Skeletal muscle satellite cell (primary cell): ENCODE data around the gene NINJ2.

Experiments
- H3K27me3 ChIP-seq: 2 replicates; pipeline ENCODE4 v1.7.0; 2013; ENCODE audit warnings: low read length; ENCODE audit not compliant: control insufficient read depth, insufficient read depth
- H3K36me3 ChIP-seq: 2 replicates; pipeline ENCODE4 v1.7.0; 2013; ENCODE audit warnings: mild to moderate bottlenecking, control low read depth, low read length; ENCODE audit not compliant: insufficient read depth
- H3K4me1 ChIP-seq: 2 replicates; pipeline ENCODE4 v1.7.0; 2013; ENCODE audit warnings: low read length; ENCODE audit not compliant: control insufficient read depth, insufficient read depth
- H3K4me2 ChIP-seq: 2 replicates; pipeline ENCODE4 v1.7.0; 2013; ENCODE audit warnings: mild to moderate bottlenecking, low read length
- H3K4me3 ChIP-seq: 2 replicates; pipeline ENCODE4 v1.7.0; 2013; ENCODE audit warnings: low read length
- H3K9ac ChIP-seq: 2 replicates; pipeline ENCODE4 v1.7.0; 2013; ENCODE audit warnings: mild to moderate bottlenecking, low read depth, low read length, moderate library complexity
- H3K9me3 ChIP-seq: replicated peaks from 2 replicates; pipeline ENCODE4 v1.7.0; 2013; ENCODE audit warnings: mild to moderate bottlenecking, control low read depth, low read length

The NINJ2 gene

DNA sequence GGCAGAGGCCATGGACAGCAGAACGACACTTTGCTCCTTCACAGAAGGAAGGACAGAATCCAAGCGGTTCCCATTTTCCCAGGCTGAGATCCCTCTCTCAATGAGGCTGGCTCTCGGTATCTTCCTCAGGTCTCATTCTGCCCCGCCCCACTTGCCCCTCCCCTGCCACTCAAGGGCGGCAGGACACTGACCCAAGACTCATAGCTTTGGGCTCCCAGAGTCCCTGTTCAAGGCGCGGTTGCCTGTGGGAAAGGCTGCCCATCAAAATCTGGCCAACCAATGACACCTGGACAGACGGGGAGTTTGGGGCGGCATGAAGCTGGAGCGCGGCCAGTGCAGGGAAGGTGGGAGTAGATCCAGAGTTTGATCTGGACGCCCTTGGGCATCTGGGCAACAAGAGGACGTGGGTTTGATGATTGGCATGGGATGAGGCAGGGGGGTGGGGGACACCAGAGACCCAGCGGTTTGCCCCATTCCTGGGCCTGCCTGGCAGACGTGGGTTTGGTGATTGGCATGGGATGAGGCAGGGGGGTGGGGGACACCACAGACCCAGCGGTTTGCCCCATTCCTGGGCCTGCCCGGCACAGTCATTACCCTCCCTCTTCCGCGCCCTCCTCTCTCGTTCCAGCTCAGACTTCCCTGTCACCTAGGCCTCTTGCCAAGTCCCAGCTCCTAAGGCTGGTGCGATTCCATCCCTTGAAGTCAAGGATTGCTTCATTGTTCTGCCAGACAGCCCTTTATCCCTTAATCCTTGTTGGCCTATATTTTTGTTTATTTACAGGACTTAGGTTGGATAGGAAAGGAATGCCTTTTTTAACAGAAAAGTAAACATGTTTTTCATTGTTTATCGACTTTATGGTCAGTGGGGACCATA, 92.1 kb downstream of the NINJ2 start:
- Histone ChIP-seq H3K4me1 (peaks cover 38% of the 10 kb centered on the region), H3K9ac (peak overlapping the region; percentile 79), H3K4me2 (peak overlapping the region; percentile 91), H3K36me3 (no peaks in the 10 kb centered on the region), H3K9me3 (no peaks in the 10 kb centered on the region), H3K4me3 (peak overlapping the region; percentile 82), H3K27me3 (no peaks in the 10 kb centered on the region)

- Histone ChIP-seq H3K4me1 (peaks cover 33% of the 10 kb centered on the region), H3K9me3 (no peaks in the 10 kb centered on the region), H3K36me3 (no peaks in the 10 kb centered on the region), H3K4me2 (peak overlapping the region; percentile 91), H3K27me3 (no peaks in the 10 kb centered on the region), H3K4me3 (peak overlapping the region; percentile 82), H3K9ac (peak overlapping the region; percentile 79)
These were observed 92.8 kb downstream of the NINJ2 start for GRCh38 chr12:570435-570920.

DNA sequence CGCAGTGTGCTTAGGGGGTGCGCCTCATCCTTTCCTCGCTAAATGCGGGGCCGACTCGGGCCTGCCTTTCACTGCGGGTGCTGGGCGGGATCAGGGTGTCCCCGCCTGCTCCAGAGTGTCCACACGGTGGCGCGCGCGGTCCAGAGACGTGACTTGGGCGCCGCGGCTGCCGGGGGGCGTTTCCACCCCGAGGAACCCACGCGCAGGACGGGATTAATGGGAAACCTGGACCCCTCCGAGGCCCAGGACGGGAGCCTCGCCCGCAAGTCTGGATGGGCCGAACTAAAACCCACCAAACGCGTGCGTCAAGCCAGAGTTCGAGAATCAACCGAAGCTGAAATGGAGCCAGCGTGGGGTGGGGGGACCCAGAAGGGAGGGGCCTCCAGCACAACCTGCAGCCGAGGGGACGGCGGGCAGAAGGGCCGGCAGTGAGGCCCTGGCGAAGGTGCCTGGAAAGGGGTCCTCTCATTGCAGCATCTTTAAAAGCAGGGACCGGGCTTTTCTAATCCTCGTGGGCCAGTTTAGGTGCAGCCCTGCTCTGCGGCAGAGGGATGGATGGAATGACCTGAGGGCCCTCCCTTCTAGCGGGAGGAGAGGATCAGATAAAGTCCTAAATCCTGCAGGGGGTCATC, 93.3 kb downstream of the NINJ2 start:
- Histone ChIP-seq H3K4me1 (peaks cover 27% of the 10 kb centered on the region), H3K4me3 (peak overlapping the region; percentile 82), H3K9me3 (no peaks in the 10 kb centered on the region), H3K27me3 (peaks cover under 1% of the 10 kb centered on the region), H3K4me2 (peak overlapping the region; percentile 91), H3K9ac (peak overlapping the region; percentile 79), H3K36me3 (no peaks in the 10 kb centered on the region)

GRCh38 chr12:569091-569676, 94.1 kb downstream of the NINJ2 start:
- peak overlapping the region; percentile 82 for H3K4me3 ChIP-seq
- no peaks in the 10 kb centered on the region for H3K36me3 ChIP-seq

DNA sequence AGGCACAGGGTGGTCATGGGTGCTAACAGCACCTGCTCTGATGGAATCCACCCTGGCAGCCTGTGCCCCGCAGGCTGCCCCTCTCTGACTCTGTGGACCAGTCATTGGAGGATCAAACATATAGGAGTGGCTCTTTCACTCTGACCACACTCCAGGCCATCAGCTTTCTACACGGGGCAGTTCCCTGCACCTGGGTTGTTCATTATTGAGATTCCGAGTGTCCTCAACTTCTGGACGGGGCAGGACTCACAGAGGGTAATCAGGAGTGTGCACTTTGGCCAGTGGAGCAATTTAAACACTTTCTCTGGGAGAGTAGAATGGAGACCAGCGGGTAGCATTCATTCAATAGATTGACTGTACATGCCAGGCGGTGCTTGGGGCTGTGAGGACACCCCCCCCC, 94.8 kb downstream of the NINJ2 start:
- no peaks in the 10 kb centered on the region for H3K9me3 ChIP-seq
- peaks cover 22% of the 10 kb centered on the region for H3K4me1 ChIP-seq
- H3K9ac ChIP-seq: no peak overlapping the region
- no peaks in the 10 kb centered on the region for H3K36me3 ChIP-seq
- H3K27me3 ChIP-seq: peaks cover 9% of the 10 kb centered on the region
- no peak overlapping the region for H3K4me2 ChIP-seq
- H3K4me3 ChIP-seq: no peak overlapping the region

More at GRCh38 chr12:569091-569676, 94.1 kb downstream of the NINJ2 start:
- Histone ChIP-seq H3K9me3 (no peaks in the 10 kb centered on the region), H3K27me3 (peaks cover 8% of the 10 kb centered on the region), H3K4me2 (peak overlapping the region; percentile 91), H3K4me1 (peaks cover 22% of the 10 kb centered on the region), H3K9ac (peak overlapping the region; percentile 79)

DNA sequence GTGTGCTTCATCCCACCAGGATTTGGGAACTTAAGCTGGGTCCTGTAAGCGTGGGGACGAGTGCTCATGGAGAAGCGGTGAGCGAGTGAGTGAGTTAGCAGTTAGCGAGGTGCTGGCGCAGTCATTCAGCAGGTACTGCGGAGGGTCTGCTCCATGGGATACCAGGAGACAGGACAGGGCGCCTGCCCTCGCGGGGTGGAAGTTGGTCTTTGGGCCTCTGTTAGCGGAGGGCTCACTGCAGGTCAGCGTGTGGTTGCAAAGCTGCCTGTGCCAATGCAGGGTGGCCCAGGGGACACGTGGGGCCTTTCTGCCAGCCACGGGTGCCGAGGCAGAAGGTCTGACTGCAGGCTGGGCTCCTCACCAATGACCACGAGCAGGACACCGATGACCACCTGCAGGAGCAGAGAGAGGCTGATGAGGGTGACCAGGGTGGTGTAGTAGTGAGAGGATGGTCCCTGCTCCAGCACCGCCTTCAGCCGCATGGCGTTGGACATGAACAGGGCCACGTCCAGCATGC, 97.6 kb downstream of the NINJ2 start:
- peaks cover 2% of the 10 kb centered on the region for H3K4me1 ChIP-seq
- no peak overlapping the region for H3K4me3 ChIP-seq
- H3K9me3 ChIP-seq: no peaks in the 10 kb centered on the region
- H3K4me2 ChIP-seq: no peak overlapping the region
- H3K36me3 ChIP-seq: no peaks in the 10 kb centered on the region
- H3K9ac ChIP-seq: no peak overlapping the region
- peaks cover 25% of the 10 kb centered on the region for H3K27me3 ChIP-seq

GRCh38 chr12:565161-565560, 98.1 kb downstream of the NINJ2 start:
- H3K4me1 ChIP-seq: no peaks in the 10 kb centered on the region
- no peaks in the 10 kb centered on the region for H3K36me3 ChIP-seq
- peaks cover 30% of the 10 kb centered on the region for H3K27me3 ChIP-seq
- H3K9me3 ChIP-seq: no peaks in the 10 kb centered on the region
- H3K4me3 ChIP-seq: no peak overlapping the region
- no peak overlapping the region for H3K9ac ChIP-seq
- H3K4me2 ChIP-seq: no peak overlapping the region

- Histone ChIP-seq H3K4me2 (no peak overlapping the region), H3K4me3 (no peak overlapping the region), H3K27me3 (peaks cover 43% of the 10 kb centered on the region), H3K9ac (no peak overlapping the region), H3K4me1 (no peaks in the 10 kb centered on the region), H3K36me3 (no peaks in the 10 kb centered on the region), H3K9me3 (no peaks in the 10 kb centered on the region)
These were observed 99.4 kb downstream of the NINJ2 start for GRCh38 chr12:563787-564298.

DNA sequence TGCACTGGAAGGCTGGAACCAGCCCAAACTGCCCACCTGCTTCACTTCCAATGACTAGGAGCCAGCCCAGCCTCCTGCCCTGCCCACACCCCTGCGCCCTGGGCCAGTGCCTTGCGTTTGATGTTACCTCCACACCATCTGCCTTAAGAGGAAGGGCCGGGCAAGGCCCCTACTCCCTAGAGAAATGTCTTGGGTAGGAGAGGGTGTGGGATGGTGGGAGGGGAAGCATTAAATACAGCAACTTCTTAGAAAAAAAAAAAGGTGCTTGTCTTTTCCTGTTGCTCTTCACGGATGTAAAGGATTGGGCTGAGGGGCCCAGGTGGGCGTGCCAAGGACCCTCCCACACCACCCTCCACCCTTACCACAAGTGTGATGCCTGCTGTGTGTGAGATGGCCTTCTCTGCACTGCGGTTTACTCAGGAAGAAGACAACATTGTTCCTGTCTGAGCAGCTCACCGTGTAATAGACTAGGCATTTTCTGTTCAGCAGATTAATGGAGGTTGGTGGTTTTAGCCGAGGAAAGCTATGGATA, 99.9 kb downstream of the NINJ2 start:
- no peaks in the 10 kb centered on the region for H3K4me1 ChIP-seq
- H3K9me3 ChIP-seq: no peaks in the 10 kb centered on the region
- H3K27me3 ChIP-seq: peaks cover 48% of the 10 kb centered on the region
- H3K4me2 ChIP-seq: no peak overlapping the region
- no peaks in the 10 kb centered on the region for H3K36me3 ChIP-seq
- no peak overlapping the region for H3K4me3 ChIP-seq
- H3K9ac ChIP-seq: no peak overlapping the region

DNA sequence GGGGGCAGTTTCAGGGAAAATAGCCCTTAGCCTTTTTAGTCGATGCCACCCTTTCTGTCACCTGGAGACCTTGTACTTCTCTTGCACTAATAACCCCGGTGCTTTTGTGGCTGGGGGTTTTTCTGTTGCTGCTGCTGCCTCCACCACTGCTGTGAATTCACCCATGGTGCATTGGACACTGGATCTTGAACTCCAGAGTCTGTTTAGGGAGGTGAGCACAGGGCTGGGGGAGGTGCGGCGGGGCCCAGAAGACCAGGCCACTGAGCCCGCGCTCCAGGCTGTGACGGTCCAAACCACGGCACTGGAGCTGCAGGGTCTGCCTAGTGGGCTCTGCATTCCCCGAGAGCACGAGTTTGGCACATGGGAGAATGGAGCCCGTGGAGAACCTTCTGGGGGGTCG, 100.6 kb downstream of the NINJ2 start:
- no peaks in the 10 kb centered on the region for H3K36me3 ChIP-seq
- H3K9ac ChIP-seq: no peak overlapping the region
- H3K9me3 ChIP-seq: no peaks in the 10 kb centered on the region
- H3K27me3 ChIP-seq: peaks cover 54% of the 10 kb centered on the region
- H3K4me3 ChIP-seq: no peak overlapping the region
- no peaks in the 10 kb centered on the region for H3K4me1 ChIP-seq
- no peak overlapping the region for H3K4me2 ChIP-seq
